ENCODE measurements around the gene WDR64.

DNA sequence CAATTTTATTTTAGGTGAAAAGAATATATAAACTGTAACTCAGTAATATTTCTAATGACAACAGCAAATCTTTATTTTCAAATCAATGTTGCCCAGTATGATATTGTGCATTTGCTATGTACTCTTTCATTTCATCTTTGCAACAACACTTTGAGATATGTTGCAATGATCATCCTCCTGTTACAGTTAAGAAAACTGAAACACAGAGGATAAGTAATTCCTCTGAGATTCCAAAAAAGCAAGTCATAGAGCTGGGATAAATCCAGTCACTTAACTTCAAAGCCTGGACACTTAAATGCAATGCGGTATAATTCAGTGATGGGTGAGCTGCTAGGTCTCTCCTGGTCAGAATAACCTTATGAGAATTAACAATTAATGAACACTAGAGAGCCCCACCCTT is 147.3 kb downstream of the WDR64 start:
- TF ChIP-seq CTCF (IDR thresholded peaks at IDR 0.05): no peak
- TF ChIP-seq POLR2A (IDR thresholded peaks at IDR 0.05): no peak
